ENCODE measurements around the gene ATP6V1G1. TPM values are rescaled to one million over a fixed set of nuclear protein-coding genes. Genes with fewer than 3 reads are reported as not detected.

ATP6V1G1 gene
- total RNA-seq, 1 donor from 2014 or later = 161 TPM

DNA sequence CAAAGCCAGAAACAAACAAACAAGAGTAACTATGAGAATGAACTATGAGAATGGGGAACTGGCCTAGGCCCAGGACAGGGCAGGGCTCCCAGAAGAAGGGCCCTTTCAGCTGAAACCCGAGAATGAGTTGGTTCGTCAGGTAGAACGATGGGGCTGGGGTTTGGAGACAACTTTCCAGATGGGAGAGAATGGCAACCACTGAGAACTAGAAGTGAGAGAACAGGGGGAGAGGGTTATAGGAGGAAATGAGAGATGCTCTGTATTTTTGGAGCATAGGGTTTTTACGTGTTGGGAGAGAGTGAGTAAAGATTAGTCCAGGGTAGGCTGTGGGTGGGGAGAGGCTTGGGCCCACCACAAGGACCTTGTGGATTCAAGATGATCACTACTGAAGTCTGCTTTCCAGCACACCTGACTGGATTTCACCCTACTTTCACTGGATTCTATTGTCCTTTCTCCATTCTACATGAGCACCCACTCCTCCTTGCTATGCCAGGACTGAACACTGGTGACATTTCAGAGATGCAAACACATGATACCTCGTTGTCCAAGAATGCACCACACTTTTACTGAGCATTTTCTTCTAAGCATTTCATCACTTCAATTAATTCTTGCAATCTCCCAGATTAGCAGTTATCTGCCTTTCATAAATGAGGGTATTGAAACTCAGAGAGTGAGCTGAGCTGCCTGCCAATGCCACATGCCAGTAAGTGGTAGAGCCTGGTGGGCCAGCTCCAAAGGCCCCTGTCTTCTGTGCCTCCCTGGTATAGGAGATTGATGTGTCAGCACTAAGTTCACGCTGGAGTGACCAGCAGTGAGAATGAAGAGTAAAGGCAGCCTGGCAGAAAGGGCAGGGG, 20.3 kb downstream of the ATP6V1G1 start:
- no peaks in the 10 kb centered on the region for H3K27me3 ChIP-seq
- intact Hi-C loops (cut with DNase I) = no loop called here
- H3K4me3 ChIP-seq = no peak overlapping the region
- no peak overlapping the region for H3K27ac ChIP-seq
- peaks cover 18% of the 10 kb centered on the region for H3K4me1 ChIP-seq
- TF ChIP-seq POLR2A (IDR thresholded peaks at IDR 0.05) (no peak), POLR2AphosphoS5 (IDR thresholded peaks at IDR 0.05; ENCODE audit: insufficient read depth in 1 of 2, low read depth in 1 of 2) (no peak)
- TF ChIP-seq, protein P1, sequence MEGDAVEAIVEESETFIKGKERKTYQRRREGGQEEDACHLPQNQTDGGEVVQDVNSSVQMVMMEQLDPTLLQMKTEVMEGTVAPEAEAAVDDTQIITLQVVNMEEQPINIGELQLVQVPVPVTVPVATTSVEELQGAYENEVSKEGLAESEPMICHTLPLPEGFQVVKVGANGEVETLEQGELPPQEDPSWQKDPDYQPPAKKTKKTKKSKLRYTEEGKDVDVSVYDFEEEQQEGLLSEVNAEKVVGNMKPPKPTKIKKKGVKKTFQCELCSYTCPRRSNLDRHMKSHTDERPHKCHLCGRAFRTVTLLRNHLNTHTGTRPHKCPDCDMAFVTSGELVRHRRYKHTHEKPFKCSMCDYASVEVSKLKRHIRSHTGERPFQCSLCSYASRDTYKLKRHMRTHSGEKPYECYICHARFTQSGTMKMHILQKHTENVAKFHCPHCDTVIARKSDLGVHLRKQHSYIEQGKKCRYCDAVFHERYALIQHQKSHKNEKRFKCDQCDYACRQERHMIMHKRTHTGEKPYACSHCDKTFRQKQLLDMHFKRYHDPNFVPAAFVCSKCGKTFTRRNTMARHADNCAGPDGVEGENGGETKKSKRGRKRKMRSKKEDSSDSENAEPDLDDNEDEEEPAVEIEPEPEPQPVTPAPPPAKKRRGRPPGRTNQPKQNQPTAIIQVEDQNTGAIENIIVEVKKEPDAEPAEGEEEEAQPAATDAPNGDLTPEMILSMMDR (IDR thresholded peaks at IDR 0.05) = no peak
- no peaks in the 10 kb centered on the region for H3K9me3 ChIP-seq
- no peaks in the 10 kb centered on the region for H3K36me3 ChIP-seq
- no peak for DNase-seq (ENCODE audit: extremely low spot score in 2 of 2)

GRCh38 chr9:114608525-114608796, 20.9 kb downstream of the ATP6V1G1 start:
- H3K4me1 ChIP-seq = peaks cover 23% of the 10 kb centered on the region
- H3K4me3 ChIP-seq = no peak overlapping the region
- TF ChIP-seq POLR2A (IDR thresholded peaks at IDR 0.05) (no peak), POLR2AphosphoS5 (IDR thresholded peaks at IDR 0.05; ENCODE audit: insufficient read depth in 1 of 2, low read depth in 1 of 2) (no peak)
- TF ChIP-seq, protein P1 (IDR thresholded peaks at IDR 0.05) = no peak
- intact Hi-C loops (cut with DNase I) = no loop called here
- H3K27me3 ChIP-seq = no peaks in the 10 kb centered on the region
- no peaks in the 10 kb centered on the region for H3K36me3 ChIP-seq
- no peaks in the 10 kb centered on the region for H3K9me3 ChIP-seq
- no peak overlapping the region for H3K27ac ChIP-seq
- DNase-seq (ENCODE audit: extremely low spot score in 2 of 2) = no peak

DNA sequence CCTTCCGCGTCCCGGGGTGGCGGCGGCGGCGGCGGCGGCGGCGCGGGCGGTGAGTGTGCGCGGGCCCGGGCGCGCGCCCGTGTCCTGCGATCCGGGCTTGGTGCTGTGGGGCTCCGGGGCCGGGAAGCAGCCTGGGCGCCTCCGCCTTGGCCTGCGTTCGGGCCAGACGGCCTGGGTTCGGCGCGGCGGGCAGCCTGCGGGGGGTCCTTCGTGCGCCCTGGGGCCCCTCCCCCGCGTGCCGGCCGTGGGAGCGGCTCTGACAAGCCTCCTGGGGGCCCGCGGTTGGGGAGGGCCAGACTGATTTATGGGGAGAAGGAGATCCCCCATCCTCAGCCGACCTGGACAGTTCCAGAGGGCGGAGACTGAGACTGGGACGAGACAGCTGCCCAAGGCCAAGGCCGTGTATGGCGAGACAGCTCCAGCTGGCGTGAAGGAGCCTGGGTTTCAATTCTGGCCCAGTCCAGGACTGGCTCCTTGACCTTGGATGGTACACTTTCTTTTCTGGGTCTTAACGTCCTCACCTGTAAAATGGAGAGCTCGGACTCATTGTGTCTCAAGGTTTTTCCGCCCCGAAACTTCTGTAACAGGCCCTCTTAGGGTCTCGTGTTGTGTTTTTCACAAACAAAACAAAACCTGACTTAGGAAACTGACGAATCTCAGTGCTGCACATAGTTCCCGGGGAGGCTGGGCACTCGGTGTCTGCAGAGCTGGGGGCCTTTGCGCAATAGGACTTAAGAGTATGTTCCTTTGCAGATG, 24.1 kb downstream of the ATP6V1G1 start:
- no peak for DNase-seq (ENCODE audit: extremely low spot score in 2 of 2)
- intact Hi-C loops (cut with DNase I) = no loop called here
- no peaks in the 10 kb centered on the region for H3K9me3 ChIP-seq
- TF ChIP-seq POLR2A (IDR thresholded peaks at IDR 0.05) (no peak), POLR2AphosphoS5 (IDR thresholded peaks at IDR 0.05; ENCODE audit: insufficient read depth in 1 of 2, low read depth in 1 of 2) (peak; percentile 13 to 17)
- TF ChIP-seq, protein P1 (IDR thresholded peaks at IDR 0.05) = no peak
- H3K36me3 ChIP-seq = no peaks in the 10 kb centered on the region
- peaks cover 26% of the 10 kb centered on the region for H3K4me1 ChIP-seq
- peak overlapping the region; percentile 73 to 80 for H3K4me3 ChIP-seq
- H3K27me3 ChIP-seq = no peaks in the 10 kb centered on the region
- H3K27ac ChIP-seq = peak overlapping the region; percentile 88

- Histone ChIP-seq H3K27me3 (no peaks in the 10 kb centered on the region), H3K4me1 (peaks cover 26% of the 10 kb centered on the region), H3K4me3 (peak overlapping the region; percentile 73 to 80), H3K9me3 (no peaks in the 10 kb centered on the region), H3K27ac (peak overlapping the region; percentile 88), H3K36me3 (no peaks in the 10 kb centered on the region)
- no peak for DNase-seq (ENCODE audit: extremely low spot score in 2 of 2)
- TF ChIP-seq POLR2AphosphoS5 (IDR thresholded peaks at IDR 0.05; ENCODE audit: insufficient read depth in 1 of 2, low read depth in 1 of 2) = no peak
- TF ChIP-seq, protein P1 (IDR thresholded peaks at IDR 0.05) = no peak
- no peak for TF ChIP-seq POLR2A (IDR thresholded peaks at IDR 0.05)
- intact Hi-C loops (cut with DNase I) = no loop called here
Observed at GRCh38 chr9:114612272-114612923, 24.8 kb downstream of the ATP6V1G1 start.
